Testis (tissue), 2 donors: ENCODE results near the gene COX7B2.

Experiments
- CTCF ChIP-seq, 3 experiments: fragments of 450-650 bp in 2 of 3; fragments of 200-600 bp in 1 of 3; sonication (generic) in 1 of 3; IDR thresholded peaks; one replicate each; pipeline ENCODE4 v1.5.1; 2016 to 2019; ENCODE audit warnings: antibody characterized with exemption in 3 of 3, mild to moderate bottlenecking in 2 of 3, moderate library complexity in 1 of 3
- POLR2A ChIP-seq: fragments of 450-650 bp; IDR thresholded peaks from one replicate; pipeline ENCODE4 v1.6.1; 2017; ENCODE audit warnings: antibody characterized with exemption, mild to moderate bottlenecking, moderate library complexity

- TF ChIP-seq CTCF (IDR thresholded peaks at IDR 0.05): no peak
- TF ChIP-seq POLR2A: no peak
Observed at GRCh38 chr4:46933686-46934085, 24.6 kb upstream of the COX7B2 start.
